IPS-18a (cell line): ENCODE results near the gene POLR1C.

Experiments
- H3K27ac ChIP-seq: one replicate; pipeline ENCODE4 v1.5.1; 2013; ENCODE audit warnings: low read length
- H3K27me3 ChIP-seq: one replicate; pipeline ENCODE4 v1.6.1; 2013; ENCODE audit warnings: mild to moderate bottlenecking, low read length; ENCODE audit not compliant: control insufficient read depth, insufficient read depth
- H3K36me3 ChIP-seq: one replicate; pipeline ENCODE4 v1.6.1; 2013; ENCODE audit warnings: low read depth, low read length; ENCODE audit not compliant: control insufficient read depth
- H3K4me1 ChIP-seq: one replicate; pipeline ENCODE4 v1.6.1; 2013; ENCODE audit warnings: low read depth, low read length; ENCODE audit not compliant: control insufficient read depth
- H3K4me3 ChIP-seq: one replicate; pipeline ENCODE4 v1.5.1; 2013; ENCODE audit warnings: low read length
- H3K9ac ChIP-seq: one replicate; pipeline ENCODE4 v1.6.1; 2013; ENCODE audit warnings: mild to moderate bottlenecking, low read length, moderate library complexity
- H3K9me3 ChIP-seq: one replicate; pipeline ENCODE4 v1.6.1; 2013; ENCODE audit warnings: low read depth, low read length; ENCODE audit not compliant: control insufficient read depth

The POLR1C gene

DNA sequence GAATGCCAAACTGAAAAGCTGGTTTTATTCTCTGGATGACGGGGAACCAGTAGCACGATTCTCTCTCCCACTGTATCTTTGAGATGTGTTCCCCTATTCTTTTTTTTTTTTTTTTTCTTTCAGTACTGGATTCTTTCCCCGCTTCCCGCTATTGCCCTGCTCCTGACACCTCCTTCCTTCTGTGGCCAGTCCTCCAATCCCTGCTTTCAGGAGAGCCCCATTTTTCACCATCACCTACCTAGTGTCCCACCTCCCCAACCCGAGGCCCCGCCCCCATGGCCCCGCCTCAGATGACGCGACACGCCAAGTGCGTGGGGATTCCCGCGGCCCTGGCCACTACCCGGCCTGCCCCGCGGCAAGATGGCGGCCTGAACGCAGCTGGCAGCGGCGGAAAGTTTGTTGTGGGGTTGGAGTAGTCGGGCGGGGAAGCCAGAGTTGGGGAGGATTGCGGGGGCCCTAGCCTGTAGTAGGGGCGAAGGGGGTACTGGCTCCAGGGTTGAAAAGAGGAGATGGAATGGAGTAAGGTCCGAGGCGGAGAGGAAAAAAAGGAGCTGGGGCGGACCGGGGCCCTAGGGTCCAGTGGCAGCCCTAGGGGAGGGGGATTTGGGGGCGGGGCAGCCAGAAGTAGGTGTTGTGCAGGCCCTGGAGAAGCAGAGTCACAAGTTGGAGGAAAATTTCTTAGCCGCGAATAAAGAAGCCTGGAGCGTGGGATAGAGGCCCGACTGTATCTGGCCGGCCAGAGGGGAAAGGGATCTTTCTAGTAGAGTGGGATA, 39.5 kb upstream of the POLR1C start, which contains the start of gene TJAP1:
TJAP1 (plus strand) TSS at position 336 of the 773 bp plus-strand sequence. CDS start 21,432 bp downstream, outside the sequence.
- Histone ChIP-seq H3K9ac (peak within 1 kb of the TSS; percentile 87), H3K27ac (peak within 1 kb of the TSS; percentile 33), H3K27me3 (no peaks in the 10 kb centered on the region), H3K4me1 (peaks cover 25% of the 10 kb centered on the region), H3K9me3 (no peaks in the 10 kb centered on the region), H3K36me3 (peaks cover 3% of the 10 kb centered on the region), H3K4me3 (peak within 1 kb of the TSS; percentile 79)

DNA sequence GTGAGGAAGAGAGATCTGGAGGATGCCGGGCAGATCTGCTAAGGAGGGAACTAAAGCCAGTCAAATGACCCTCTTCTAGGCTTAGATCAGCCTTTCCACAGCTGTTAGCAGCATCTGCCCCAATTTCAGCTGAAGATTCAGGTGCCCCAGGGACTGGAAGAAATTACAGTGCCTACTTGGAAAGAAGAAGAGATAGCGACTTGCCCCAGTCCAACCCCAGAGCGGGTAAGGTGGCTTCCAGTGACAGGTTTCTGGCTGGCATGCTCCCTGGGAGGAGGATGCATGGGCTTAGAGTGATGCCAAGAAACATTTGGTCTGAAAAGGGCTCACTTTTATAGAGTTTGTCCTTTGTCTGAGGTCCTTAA, 38.9 kb upstream of the POLR1C start:
- H3K4me1 ChIP-seq, result peaks cover 27% of the 10 kb centered on the region
- peak overlapping the region; percentile 27 for H3K27ac ChIP-seq
- no peaks in the 10 kb centered on the region for H3K9me3 ChIP-seq
- H3K4me3 ChIP-seq, result peak overlapping the region; percentile 79
- H3K9ac ChIP-seq, result peak overlapping the region; percentile 87
- peaks cover 3% of the 10 kb centered on the region for H3K36me3 ChIP-seq
- no peaks in the 10 kb centered on the region for H3K27me3 ChIP-seq

- H3K27ac ChIP-seq, result no peak overlapping the region
- H3K36me3 ChIP-seq, result peaks cover 3% of the 10 kb centered on the region
- H3K4me1 ChIP-seq, result peaks cover 27% of the 10 kb centered on the region
- H3K4me3 ChIP-seq, result no peak overlapping the region
- no peaks in the 10 kb centered on the region for H3K27me3 ChIP-seq
- no peak overlapping the region for H3K9ac ChIP-seq
- H3K9me3 ChIP-seq, result no peaks in the 10 kb centered on the region
Measured at GRCh38 chr6:43481075-43481474, 35.8 kb upstream of the POLR1C start.

DNA sequence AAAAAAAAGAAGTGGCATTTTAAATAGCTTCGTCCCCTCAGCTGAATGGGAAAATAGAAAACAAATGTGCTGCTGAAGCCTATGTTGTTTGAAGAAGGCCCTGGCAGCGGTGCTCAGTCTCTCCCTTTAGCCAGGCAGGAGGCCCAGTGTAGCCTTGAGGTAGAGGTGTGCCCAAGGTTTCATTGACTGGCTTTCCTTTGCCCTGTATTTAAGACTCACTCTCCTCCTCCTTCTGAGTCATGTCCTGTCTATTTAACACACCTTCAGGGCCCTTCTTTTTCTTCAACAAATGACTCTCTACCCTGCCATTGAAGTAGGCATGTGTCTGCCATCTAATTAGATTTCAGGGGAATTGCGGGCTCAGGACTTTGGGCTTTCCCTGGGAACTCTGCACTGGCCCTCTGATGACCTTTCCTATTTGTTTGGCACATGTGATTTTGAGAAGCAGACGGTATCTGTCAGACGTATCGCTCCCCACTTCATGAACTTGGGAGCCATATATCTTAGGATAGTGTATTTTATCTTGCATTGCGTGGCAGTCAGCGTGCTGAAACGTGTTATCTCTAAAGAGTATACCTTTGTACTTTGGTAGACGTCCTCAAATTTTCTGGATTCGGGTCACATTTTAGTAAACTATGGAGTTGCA, 35.2 kb upstream of the POLR1C start:
- Histone ChIP-seq H3K36me3 (peaks cover 3% of the 10 kb centered on the region), H3K9ac (no peak overlapping the region), H3K27me3 (no peaks in the 10 kb centered on the region), H3K27ac (no peak overlapping the region), H3K9me3 (no peaks in the 10 kb centered on the region), H3K4me3 (peak overlapping the region; percentile 32), H3K4me1 (peaks cover 26% of the 10 kb centered on the region)

DNA sequence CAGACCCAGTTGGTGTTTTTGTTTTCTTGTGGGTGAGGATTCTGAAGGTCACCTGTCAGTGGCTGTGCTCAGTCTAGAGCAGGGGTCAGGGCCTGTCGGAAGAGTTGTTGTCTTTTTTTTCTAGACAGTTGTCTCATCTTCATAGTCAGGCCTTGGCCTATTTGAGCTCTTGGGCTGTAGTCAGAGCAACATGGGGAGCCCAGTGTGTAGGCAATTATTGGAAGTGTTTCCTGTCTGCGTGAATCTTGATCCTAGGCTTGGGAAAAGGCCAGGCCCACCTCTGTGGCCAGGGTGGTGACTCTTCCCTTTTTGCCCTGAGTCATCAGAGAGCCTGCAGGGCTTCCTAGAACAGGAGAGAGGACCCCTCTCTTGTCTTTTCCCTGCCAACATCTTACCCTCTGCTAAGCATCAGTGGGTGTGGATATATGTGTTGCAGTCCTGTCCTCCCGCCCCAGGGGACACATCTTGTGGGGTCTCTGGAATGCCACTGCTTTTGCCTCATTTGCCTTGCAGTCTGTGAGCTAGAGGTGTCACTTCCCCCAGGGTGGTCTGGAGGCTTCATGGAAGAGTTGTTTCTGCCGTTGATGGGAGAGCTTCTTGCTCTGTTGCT, 28.1 kb upstream of the POLR1C start:
- Histone ChIP-seq H3K27ac (no peak overlapping the region), H3K9ac (no peak overlapping the region), H3K9me3 (no peaks in the 10 kb centered on the region), H3K4me3 (no peak overlapping the region), H3K4me1 (no peaks in the 10 kb centered on the region), H3K36me3 (no peaks in the 10 kb centered on the region), H3K27me3 (no peaks in the 10 kb centered on the region)

- Histone ChIP-seq H3K4me1 (no peaks in the 10 kb centered on the region), H3K27ac (no peak overlapping the region)
Measured at GRCh38 chr6:43489277-43490072, 27.4 kb upstream of the POLR1C start.

DNA sequence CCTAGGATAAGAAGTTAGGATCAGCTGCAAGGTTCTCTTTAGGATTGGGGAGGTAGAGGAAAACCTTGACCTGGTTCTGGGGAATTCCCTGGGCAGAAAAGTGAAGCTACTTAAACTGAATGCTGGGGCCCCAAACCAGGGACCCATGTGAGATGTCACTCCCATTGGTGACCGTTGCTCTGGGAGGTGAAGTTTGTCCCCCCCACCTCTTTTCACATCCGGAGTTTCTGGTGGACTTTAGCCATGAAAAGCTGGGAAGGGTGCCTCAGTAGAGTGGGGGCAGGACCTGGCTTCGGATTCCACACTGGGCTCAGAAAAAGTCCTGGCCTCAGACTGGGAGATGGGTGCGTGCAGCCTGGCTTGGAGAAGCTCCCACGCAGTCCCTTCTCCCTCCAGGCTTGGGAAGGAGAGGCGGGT, 26.4 kb upstream of the POLR1C start:
- no peaks in the 10 kb centered on the region for H3K36me3 ChIP-seq
- no peaks in the 10 kb centered on the region for H3K27me3 ChIP-seq
- no peak overlapping the region for H3K4me3 ChIP-seq
- H3K9ac ChIP-seq, result no peak overlapping the region
- H3K4me1 ChIP-seq, result no peaks in the 10 kb centered on the region
- H3K9me3 ChIP-seq, result no peaks in the 10 kb centered on the region
- no peak overlapping the region for H3K27ac ChIP-seq

More at GRCh38 chr6:43489277-43490072, 27.4 kb upstream of the POLR1C start:
- Histone ChIP-seq H3K27me3 (no peaks in the 10 kb centered on the region), H3K4me3 (no peak overlapping the region), H3K9ac (no peak overlapping the region), H3K9me3 (no peaks in the 10 kb centered on the region), H3K36me3 (no peaks in the 10 kb centered on the region)

- Histone ChIP-seq H3K9me3 (no peaks in the 10 kb centered on the region), H3K4me1 (no peaks in the 10 kb centered on the region), H3K27ac (no peak overlapping the region), H3K4me3 (no peak overlapping the region), H3K9ac (no peak overlapping the region), H3K27me3 (no peaks in the 10 kb centered on the region), H3K36me3 (no peaks in the 10 kb centered on the region)
Measured at GRCh38 chr6:43491750-43492661, 24.9 kb upstream of the POLR1C start.

- Histone ChIP-seq H3K9me3 (no peaks in the 10 kb centered on the region), H3K36me3 (peaks cover under 1% of the 10 kb centered on the region), H3K27me3 (no peaks in the 10 kb centered on the region), H3K4me1 (no peaks in the 10 kb centered on the region), H3K27ac (no peak overlapping the region), H3K9ac (no peak overlapping the region), H3K4me3 (no peak overlapping the region)
Measured at GRCh38 chr6:43492673-43493072, 24.2 kb upstream of the POLR1C start.

GRCh38 chr6:43493230-43493629, 23.7 kb upstream of the POLR1C start:
- Histone ChIP-seq H3K27me3 (no peaks in the 10 kb centered on the region), H3K4me1 (no peaks in the 10 kb centered on the region), H3K4me3 (no peak overlapping the region), H3K36me3 (peaks cover 6% of the 10 kb centered on the region), H3K27ac (no peak overlapping the region), H3K9ac (no peak overlapping the region), H3K9me3 (no peaks in the 10 kb centered on the region)
